ENCODE data around the gene GGTLC1. TPM values are rescaled to one million over a fixed set of nuclear protein-coding genes. Genes with fewer than 3 reads are reported as not detected.
"Not testable (repeated sequence)": the region's sequence is repeated elsewhere in the genome, so short reads cannot be mapped to it uniquely, and the experiment has no call there.

The GGTLC1 gene
- not detected in 2 replicates for total RNA-seq (2014; rRNA removed; shearing (Covaris generic))

DNA sequence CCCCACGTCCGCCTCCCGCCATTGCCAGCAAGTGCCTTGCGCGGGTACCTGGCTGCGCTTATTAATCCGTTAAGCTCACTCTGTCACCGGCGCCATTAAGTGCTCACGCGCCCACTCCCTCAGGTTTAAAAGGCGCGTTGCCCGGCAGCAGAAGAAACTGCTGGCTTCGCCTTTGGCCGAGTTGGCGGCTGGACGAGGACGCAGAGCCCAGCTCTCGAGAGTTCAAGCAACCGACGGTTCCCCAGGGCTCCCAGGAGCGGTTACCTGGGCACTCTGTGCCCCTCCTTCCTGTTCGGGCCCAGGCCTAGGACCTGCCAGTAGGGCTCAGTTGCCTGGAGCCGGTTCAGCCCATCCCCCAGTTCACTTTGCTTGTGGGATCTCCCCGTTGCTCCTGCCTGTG, at the start of gene GGTLC1:
Gene GGTLC1, minus strand, starts transcription at position 219 of the 400 bp plus-strand sequence. CDS start 2,168 bp downstream, outside the sequence.
- no peak for DNase-seq (ENCODE audit: low spot score)

DNA sequence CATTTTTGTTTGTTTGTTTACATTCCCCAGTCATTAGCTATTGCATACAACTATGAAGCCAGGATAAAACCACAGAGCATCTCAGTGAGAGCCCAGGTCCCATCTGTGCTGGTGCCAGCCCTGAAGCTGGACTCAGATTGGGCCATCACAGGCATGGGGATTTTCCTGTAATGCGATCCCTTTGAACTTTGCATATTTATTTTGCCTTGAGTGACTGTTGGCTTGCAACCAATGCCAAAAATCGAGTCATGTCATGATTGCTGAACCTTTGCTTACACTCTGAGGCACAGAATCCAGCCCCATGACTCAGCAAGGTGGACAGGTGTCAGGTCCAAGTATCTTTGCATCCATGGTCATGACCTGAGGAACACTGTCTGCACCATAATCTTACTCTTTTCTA, 46.2 kb upstream of the GGTLC1 start:
- DNase-seq (ENCODE audit: low spot score): peak; percentile 67

DNA sequence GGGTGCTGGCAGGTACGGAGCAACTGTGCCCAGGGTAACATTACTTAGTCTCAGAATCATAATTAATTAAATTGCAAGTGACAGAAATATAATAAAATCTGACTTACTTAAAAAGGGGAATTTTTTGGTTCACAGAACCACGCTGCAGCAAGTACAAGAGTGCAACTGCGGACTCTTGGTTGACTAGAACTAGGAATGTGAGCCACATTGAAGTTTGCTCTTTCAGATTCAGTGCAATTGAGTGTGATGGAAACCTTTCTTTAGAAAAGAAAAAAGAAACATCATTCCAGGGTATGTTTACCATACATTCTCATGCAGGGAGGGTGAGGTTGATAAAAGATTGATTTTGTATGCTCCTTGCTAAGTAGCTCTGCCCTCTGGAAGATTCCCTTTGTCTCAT, 45.0 kb upstream of the GGTLC1 start:
- DNase-seq (ENCODE audit: low spot score): no peak

DNA sequence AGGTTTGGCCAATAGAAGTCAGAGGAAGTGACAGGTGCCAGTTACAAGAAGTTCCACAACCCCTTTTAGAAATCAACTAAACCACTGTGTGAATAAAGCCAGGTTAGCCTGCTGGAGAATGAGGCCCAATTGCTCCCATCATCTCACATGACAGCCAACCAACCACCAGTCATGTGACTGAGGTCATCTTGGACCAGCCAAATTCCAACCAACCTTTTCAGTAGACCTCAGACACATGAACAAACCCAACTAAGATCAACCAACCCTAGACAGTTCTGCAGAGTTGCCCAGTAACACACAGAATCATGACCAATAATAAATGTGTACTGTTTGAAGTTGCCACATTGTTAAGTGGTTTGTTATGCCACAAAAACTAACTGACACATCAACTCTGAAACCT, 44.6 kb upstream of the GGTLC1 start:
- no peak for DNase-seq (ENCODE audit: low spot score)

DNA sequence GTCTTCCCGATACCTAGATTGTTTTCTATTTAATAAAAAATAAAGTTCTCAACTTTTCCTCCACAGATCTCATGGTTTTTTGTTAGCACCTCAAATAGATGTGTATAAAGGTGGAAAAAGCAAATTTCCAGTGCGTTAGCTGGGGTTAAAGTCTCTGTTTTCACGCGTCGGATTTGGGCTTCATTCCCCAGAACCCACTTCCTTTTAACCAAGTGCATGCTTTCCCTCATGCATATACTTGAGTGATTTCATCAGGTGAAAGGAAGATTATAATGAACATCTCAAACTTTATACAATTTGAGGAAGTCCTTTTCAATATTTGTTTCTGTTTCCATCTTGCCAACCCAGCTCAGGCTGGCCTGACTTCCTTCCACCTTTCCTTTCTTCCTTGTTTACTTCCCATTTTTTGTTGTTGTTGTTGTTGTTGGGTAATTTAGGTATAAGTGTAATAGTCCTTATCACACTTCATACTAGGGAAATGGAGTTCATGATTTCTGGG, 43.9 kb upstream of the GGTLC1 start:
- DNase-seq (ENCODE audit: low spot score): no peak

DNA sequence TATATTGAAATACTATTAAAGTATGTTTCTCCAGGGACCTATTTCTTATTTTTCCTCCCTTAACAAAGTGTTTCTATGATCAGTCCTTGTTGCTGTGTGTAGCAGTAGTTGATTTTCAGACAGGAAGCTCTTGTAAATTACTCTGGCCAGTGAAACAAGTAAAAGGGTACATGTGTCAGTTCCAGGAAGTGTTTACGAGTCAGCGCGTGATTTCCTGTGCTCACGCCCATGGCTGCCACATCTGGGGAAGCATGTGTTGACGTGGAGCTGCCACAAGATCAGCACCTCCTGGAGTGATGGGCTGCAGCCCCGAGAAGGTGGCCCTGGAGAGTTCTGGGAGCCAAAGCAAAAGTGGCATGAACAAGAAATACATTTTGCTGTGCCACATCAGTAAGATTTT, 38.6 kb upstream of the GGTLC1 start:
- DNase-seq (ENCODE audit: low spot score): peak; percentile 59

DNA sequence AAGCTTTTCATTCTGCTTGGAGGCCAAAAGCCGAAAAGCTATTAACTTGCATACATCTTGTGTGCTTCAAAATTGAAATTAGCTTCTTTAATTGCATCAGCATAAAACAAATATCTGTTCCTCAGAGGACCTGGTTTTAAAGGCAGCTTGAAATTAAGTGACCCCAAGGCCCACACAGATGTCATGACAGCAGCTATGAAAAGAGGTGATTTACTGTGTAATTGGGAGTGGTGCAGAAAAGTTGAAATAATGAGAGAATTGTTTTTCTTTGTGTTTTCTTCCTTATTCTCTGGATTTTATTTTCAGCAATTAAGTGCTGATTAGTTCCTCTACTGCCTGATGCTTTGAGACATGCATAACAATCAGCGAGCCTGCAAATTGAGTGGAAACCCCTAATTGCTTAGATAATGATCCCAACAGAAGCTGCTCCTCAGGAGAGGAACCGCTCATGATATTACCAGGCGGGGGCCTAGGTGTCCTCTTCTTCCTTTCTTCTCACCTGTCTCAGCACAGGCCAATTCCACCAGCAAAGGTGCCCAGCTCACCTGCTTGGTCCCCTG, 34.1 kb upstream of the GGTLC1 start:
- no peak for DNase-seq (ENCODE audit: low spot score)

DNA sequence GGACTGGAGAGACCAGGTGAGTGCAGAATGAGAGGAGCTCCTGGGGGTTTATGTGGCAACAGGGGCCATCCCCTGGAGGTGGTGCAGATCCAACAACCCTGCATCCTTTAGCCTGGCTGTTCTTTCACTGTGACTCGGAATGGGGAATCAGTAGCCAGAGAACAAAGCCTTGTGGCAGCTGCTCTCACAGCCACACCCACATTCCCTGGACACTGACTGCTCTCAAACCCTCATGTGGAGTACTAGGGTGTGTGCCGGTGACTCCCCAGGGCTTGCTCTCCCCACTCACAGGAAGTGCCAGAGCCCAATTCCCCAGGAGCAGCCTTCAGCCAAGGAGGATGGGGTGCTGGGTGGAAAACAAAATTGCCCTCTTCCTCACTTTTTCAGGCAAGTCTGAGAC, 30.2 kb upstream of the GGTLC1 start:
- peak; percentile 81 for DNase-seq (ENCODE audit: low spot score)

DNA sequence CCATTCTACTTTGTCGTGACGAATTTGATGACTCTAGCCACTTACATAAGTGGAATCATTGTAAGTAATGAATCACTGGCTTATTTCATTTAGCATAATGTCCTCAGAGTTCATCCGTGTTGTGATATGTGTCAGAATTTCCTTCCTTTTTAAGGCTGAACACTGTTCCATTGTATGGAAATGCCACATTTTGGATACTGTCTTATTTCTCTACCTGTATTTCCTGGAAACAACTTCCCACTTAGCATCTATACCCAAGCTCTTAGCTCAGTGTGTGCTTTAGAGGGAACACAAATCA, 28.8 kb upstream of the GGTLC1 start:
- DNase-seq (ENCODE audit: low spot score): peak; percentile 5

DNA sequence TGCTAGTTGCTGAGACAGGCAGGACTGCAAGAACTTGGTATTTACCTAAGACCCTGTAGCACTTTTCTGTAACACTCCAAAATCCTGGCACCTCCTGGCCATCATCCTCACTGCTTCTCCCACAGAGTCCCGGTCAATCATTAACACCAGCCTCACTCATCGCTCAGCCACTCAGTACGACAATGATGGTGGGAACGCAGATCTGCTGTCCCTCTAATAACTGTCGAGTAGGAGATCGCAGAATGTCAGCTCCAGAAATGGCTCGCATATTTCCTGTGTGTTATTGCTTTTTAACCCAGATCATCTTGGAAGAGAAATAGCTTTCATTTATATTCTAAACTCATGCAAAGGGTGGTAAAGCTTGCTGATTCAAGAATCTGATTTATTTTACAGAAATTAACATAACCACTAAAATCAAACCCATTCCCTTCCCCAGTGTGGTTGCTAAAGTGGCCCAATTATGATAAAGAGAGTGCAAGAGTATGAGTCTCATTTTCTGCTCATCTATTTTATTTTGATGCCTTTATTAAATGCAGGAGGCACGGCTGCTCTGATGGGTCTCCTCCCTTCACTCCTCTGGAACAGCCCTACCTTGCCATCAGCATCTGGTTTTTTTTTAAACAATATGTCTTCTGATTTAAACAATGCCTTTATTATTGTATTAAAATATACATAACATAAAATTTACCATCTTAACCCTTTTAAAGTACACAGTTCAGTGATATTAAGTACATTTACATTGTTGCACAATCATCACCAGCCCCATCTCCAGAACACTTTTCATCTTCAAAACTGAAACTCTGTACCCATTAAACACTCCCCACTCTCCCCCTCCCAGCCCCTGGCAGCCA, 28.3 kb upstream of the GGTLC1 start:
- no peak for DNase-seq (ENCODE audit: low spot score)

DNA sequence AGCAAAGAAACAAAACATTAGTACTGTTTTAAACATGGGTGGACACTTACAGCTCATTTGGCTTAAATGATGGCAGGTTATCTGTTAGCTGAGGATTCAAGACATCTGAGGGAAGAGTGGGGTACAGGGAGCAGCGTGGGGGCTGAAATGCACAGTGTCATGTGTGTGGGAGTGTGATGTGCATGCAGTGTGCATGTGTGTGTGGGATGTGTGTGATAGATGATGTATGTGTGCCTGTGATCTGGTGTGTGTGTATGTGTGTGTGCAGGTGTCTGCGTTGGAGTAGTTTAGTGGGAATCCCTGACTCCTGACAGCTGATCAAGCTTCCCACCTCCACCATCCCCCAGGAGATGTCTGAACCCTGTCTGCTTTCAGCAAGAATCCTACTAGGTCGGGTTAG, 25.4 kb upstream of the GGTLC1 start:
- no peak for DNase-seq (ENCODE audit: low spot score)

DNA sequence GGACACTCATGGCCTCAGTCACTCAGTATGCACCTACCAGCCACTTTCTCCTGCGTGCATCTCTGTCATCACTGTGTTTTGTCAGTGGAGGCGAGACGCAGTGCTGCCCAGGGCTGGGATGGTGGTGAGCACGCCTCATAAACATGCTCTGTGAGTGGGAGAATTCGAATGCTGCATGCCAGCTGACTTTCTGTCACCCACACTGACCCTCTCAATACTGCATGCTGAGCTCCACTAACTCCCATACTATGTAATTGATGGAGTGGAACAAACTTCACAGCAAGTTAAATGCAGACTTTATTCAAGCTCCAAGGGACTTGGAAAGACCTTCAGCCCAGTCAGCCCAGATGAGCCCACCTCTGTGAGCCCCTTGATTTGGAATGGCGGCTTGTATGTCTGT, 22.7 kb upstream of the GGTLC1 start:
- DNase-seq (ENCODE audit: low spot score): no peak

DNA sequence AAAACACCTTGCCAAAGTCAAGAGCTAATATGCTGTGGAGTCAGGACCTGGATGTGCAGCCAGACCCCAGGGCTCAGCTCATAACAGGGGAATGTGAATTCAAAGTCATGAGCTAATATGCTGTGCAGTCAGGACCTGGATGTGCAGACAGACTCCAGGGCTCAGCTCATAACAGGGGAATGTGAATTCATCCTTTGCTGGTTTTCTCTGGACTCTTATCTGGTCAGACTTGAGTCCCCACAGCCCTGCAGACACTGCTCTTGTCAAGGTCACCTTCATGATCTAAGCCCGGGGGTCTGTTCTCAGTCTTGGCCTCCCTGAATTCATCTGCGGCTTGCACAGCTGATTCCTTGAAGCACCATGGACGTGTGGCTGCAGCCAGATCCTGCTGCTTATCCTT, 19.2 kb upstream of the GGTLC1 start:
- no peak for DNase-seq (ENCODE audit: low spot score)

DNA sequence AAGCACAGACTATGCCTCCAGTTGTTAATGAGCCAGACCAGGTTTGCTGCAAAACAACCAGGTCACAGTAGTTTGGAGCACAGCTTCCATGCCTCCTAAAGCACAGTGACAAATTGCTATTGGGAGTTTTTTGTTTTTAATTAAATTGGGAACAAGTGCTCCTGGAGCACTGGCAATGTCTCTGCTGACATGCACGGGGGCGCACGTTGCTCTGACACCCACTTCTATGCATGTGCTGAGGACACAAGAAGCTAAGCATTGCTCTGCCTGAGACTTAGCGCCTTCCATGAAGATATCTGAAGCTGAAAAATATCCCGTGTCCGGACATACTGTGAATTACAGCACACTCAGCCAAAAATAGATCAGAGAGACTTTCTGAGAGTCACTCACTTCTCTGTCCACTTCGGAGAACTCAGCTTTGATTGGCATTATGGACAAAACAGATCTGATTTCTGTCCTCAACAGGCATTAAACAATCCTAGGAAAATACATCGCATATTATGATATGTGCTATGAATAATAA, 18.6 kb upstream of the GGTLC1 start:
- no peak for DNase-seq (ENCODE audit: low spot score)

DNA sequence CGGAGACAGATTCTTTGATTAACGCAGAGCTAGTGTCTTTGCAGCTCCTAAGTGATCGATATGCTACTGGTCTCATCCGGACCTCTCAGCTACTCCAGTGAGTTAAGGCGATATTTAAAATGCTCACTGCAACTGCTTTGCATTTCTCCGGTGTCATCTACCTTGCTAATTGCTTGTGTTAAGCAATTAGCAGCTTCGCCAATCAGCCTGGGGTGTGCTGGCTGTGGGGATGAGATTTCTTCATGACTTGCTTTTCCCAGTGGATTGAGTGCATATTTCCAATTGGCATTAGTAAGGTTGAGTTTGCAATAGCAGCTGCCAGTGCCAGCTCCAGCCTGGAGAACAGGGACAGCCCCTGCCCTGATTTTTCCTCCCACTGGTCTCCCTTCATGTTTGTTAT, 18.0 kb upstream of the GGTLC1 start:
- DNase-seq (ENCODE audit: low spot score): no peak

DNA sequence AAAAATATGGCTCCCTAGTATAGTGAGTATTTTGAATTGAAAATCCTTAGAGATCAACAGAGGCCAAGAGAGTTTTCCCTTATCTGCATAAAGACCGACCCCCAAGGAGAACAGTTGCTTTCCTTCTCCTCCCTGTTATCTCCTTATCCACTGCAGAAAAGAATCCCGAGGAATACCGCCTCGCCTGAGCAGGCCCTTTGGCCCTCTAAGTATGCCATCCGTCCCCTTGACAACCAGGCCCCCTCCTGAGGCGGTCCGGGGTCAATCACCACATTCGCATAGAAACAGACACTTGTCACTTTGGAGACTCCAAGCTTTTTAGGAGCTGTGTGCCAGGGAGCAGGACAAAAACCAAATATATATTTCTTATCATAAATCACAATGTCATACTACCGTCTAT, 15.9 kb upstream of the GGTLC1 start:
- no peak for DNase-seq (ENCODE audit: low spot score)

DNA sequence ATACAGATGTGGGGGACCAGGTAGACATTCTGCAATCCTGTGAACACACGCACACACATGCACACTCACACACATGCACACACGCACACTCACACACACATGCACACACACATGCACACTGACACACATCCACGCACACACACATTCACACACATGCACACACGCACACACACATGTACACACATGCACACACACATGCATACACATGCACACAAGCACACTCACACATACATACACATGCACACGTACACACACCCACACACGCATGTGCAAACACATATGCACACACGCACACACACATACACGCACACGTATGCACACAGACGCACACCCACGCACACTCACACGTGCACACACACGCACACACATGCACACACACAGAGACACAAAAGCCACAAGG, 14.3 kb upstream of the GGTLC1 start:
- DNase-seq (ENCODE audit: low spot score): no peak

DNA sequence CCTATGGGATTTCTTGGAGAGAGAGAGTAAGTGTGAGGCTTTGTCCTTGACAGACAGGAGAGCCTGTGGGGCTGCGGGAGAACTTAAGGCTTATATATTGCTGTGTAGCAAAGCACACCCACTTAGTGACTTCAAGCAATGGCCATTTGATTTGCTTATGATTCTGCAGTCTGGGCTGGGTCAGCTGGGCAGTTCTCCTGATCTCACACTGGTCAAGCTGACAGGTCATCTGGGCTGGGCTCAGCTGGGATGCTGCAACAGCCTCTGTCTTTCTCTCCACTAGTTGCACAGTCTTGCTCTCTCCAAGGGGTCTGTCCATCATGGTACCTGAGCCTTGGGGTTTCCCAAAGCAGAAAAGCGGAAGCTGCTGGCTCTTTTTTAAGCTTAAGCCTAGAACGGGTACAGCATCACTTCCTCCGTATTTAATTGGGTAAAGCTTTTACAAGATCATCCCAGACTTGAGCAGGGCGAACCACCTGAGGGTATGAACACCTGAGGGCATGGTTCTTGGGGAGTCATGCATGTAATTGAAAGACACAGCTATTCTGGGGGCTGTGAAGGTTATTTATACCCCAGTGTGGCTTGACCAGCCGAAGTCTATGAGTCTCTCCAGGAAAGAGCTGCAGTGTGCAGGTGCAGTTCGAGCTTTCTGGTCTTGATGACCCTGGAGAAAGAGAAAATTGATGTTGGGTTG, 13.3 kb upstream of the GGTLC1 start:
- DNase-seq (ENCODE audit: low spot score): no peak

DNA sequence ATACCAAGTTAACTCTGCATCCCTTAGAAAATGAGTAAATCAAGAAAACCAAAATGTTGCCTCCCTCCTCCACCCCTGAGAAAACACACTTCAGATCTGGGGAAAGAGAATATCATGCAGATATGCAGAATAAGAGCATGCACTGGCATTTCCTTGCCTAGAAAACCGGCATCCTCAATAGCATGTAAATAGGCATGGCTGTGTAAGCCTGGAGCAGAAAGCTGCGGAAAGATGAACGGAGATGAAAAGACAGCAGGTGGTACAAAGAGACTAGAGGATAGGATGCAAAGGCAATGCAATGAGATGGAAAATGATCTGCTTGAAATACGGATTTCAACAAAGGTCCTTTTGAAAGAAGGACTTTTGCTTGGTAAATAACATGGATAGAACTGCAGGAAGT, 10.3 kb upstream of the GGTLC1 start:
- DNase-seq (ENCODE audit: low spot score): no peak

DNA sequence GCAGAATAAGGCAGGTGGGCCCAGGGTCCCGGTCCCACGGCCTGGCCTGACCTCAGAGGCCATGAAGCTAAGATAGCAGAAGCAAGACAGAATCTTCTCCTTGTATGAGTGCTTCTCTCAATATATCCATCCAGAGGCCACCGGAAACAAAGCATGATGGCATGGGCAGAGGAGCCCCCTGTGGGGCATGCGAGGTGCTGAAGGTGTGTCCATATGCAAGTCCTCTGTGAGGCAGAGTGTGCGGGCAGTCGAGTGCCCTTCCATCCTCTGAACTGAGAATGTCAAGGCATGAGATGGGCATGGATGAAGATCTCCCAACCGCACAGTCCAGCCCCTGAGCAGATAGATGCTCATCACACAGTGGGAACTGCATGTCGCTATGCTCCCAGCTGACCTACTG, 9.8 kb upstream of the GGTLC1 start:
- no peak for DNase-seq (ENCODE audit: low spot score)

DNA sequence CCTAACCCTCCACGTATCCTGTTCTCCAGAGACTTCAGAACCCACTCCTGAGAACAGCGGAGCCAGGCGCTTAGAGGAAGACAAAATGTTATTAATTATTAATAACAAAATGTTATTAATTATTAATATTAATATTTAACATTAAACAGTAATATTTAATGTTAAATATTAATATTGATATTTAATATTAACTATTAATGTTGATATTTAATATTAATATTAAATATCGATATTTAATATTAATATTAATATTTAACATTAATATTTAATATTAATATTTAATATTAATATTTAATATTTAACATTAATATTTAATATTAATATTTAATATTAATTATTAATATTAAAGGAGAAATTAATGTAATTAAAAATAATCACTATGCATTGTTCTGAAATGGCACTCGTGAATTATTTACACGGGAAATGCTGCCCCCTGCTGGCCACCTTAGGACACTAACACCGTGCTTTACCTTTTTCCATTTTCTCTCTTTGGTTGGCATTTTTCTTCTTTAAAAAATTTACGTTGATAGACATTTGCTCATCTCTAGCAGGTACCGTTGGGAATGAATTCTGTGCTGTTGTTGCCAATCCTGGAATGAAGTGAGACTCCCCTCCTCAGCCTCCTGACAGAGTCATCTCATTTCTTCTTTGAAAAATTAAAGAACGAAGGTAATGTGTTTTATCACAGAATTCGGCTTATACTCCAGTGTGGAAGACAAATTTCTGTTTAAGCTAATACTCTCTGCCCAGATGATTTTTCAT, 7.5 kb upstream of the GGTLC1 start:
- peak; percentile 51 for DNase-seq (ENCODE audit: low spot score)

DNA sequence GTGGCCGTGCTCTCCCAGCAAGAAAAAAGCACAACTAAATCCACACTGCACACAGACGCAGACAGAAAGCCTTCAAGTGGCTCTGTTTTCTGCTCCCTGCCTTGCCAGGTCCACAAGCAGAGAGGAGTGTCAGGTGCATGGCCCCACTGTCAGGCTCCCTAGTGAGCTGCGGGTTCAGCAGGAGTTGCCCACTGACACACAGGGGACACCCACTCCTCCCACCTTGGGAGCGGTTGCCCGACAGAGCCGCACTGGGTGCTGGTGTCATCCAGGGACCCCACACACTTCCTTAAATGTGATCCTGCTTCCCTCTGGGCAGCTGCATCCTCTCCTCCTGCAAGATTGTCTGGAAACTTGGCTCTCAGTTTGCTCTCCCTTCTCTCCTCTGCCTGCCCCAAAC, 6.7 kb upstream of the GGTLC1 start:
- not testable (repeated sequence) for DNase-seq (ENCODE audit: low spot score)

Measured in A172 (cell line).